Cardiac fibroblast (primary cell): ENCODE measurements around the gene FOSL2.

Experiments
- DNase-seq, 2 donors: peaks; one replicate each; pipeline versions ENCODE4 v3.0.0 to v3.0.0-alpha.2; 2010; ENCODE audit warnings: low read depth in 2 of 2
- H3K4me3 ChIP-seq, 2 donors: replicated peaks in 1 of 2; 1 replicate in 1 of 2; 2 replicates in 1 of 2; pipeline ENCODE4 v1.5.1; 2011; ENCODE audit warnings: low read depth in 2 of 2, low read length in 2 of 2, mild to moderate bottlenecking in 2 of 2, moderate library complexity in 1 of 2
- TF ChIP-seq, protein P1 (sequence below): IDR thresholded peaks from one replicate; pipeline ENCODE4 v1.5.1; 2011; ENCODE audit warnings: low read depth, mild to moderate bottlenecking, low read length, inconsistent platforms

Gene FOSL2

DNA sequence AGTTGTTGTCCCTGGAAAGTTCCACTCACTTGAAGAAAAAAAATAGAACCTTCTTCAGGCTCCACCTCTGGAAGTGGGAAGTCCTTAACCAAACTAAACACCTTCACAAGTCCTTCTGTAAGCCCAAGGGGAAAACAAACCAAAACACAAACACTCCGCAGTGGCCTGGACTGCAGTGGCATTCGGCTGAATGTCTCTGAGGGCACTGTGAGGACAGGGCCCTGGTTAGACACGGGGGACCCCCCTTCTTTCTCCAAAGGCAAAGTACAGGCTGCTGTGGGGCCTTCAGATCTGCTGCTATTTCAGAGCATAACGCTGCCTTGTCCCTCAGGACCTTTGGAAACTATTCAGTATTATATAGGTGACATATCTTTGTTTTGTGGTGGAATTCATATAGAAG, 28.1 kb downstream of the FOSL2 start:
- TF ChIP-seq, protein P1, sequence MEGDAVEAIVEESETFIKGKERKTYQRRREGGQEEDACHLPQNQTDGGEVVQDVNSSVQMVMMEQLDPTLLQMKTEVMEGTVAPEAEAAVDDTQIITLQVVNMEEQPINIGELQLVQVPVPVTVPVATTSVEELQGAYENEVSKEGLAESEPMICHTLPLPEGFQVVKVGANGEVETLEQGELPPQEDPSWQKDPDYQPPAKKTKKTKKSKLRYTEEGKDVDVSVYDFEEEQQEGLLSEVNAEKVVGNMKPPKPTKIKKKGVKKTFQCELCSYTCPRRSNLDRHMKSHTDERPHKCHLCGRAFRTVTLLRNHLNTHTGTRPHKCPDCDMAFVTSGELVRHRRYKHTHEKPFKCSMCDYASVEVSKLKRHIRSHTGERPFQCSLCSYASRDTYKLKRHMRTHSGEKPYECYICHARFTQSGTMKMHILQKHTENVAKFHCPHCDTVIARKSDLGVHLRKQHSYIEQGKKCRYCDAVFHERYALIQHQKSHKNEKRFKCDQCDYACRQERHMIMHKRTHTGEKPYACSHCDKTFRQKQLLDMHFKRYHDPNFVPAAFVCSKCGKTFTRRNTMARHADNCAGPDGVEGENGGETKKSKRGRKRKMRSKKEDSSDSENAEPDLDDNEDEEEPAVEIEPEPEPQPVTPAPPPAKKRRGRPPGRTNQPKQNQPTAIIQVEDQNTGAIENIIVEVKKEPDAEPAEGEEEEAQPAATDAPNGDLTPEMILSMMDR = no peak
- H3K4me3 ChIP-seq = no peak overlapping the region
- DNase-seq = no peak

GRCh38 chr2:28422908-28423741, 30.5 kb downstream of the FOSL2 start:
- TF ChIP-seq, protein P1 = no peak
- DNase-seq = no peak
- H3K4me3 ChIP-seq = no peak overlapping the region

DNA sequence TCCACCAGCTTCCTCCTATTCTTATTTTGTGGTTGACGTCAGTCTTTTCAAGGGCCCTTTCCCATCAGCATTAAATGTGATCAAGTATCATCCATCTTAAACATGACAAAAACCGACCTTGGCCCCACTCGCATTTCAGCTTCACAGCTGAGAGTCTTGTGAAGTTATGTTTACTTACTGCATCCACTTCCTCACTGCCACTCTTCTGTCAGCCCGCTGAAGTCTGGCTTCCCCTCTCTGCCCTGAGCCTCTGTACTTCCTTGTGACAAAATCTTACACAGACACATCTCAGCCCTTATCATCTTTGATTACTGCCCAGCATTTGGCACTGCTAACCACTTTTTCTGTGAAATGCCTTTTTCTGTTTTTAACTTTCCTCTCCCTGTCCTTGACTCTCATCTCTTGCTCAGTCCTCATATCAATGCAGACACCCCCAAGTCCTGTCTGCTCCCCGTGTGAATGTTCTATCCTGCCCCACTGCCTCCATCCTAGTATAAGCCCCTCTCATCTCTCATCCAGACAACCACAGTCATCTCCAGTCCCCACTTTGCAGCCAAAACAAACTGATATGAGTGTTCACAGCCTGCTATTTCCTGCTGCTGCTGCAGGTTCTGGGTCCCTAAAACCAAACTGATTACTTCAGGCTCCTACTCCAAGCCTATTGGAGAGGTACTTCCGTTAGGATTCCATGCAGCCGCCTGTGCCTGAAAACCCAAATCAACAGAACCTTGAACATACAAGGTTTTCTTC, 31.4 kb downstream of the FOSL2 start:
- TF ChIP-seq, protein P1 = no peak
- no peak overlapping the region for H3K4me3 ChIP-seq
- no peak for DNase-seq

DNA sequence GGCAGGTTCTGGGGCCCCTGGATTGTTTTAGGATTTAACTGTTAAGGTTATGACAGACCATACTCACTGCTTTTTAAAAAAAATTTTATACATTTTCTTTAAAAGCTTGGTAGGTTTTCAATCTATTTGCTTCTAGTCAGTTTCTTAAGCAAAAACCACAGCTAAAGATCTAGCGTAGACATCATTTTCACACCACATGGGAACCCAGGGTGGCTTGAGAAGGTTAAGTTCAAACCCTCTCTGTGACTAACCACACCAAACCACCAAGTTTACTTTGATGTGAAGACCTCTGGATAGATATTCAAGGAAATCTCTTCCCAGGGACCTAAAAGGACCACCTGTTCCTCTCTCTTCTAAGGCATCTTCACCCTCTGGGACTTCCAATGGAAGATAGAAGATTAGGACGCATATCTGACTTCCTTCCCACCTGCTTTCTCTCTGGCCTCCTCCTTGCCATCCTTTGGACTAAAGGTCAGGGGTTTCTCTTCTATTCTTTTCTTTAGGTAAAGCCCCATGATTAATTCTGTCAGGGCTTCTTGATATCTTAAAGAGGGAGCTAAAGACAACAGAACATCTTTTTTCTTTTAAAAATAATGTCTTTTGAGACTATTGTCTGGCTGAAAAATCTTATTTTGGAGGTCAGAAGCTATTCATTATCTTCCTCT, 32.3 kb downstream of the FOSL2 start:
- TF ChIP-seq, protein P1 = no peak
- DNase-seq = no peak
- H3K4me3 ChIP-seq = no peak overlapping the region

DNA sequence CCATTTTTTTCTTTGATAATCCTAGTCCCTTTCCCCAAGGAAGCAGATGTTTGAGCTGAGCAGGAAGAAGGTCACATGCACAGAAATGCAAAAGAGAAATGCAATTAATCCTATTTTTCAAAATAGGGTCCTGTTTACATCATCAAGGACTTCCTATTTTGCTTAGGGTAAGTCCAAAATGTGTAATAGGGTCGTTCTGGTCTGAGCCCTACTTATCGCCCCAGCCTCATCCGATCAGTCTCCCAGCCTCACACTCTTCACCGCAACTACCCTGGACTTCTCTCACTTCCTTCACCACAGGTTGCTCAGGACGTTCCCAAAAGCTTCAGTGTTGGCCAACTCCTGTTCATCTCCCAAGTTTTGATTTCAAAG, 32.8 kb downstream of the FOSL2 start:
- no peak overlapping the region for H3K4me3 ChIP-seq
- TF ChIP-seq, protein P1 = no peak
- no peak for DNase-seq

GRCh38 chr2:28427741-28428415, 35.2 kb downstream of the FOSL2 start:
- no peak overlapping the region for H3K4me3 ChIP-seq
- TF ChIP-seq, protein P1 = no peak
- DNase-seq = no peak
